Esophagus muscularis mucosa (tissue), 4 donors: ENCODE data around the gene SRA1. TPM values are rescaled to one million over a fixed set of nuclear protein-coding genes. Genes with fewer than 3 reads are reported as not detected.
A peak's percentile ranks its signal among the peaks of the same experiment; 100 is the strongest.
"Not testable (repeated sequence)": the region's sequence is repeated elsewhere in the genome, so short reads cannot be mapped to it uniquely, and the experiment has no call there.

Experiments
- DNase-seq: peaks from one replicate; pipeline ENCODE4 v3.0.0-alpha.2; 2017; ENCODE audit errors: extremely low spot score
- H3K27ac ChIP-seq, 4 donors: fragments of 200-600 bp; sonication (generic); replicated peaks in 1 of 4; 1 replicate in 3 of 4; 2 replicates in 1 of 4; pipeline ENCODE4 v1.5.1; 2016 to 2019; ENCODE audit warnings: mild to moderate bottlenecking in 1 of 4
- H3K27me3 ChIP-seq, 4 donors: fragments of 200-600 bp; sonication (generic); one replicate each; pipeline versions ENCODE4 v1.5.1 to v1.6.0; 2016 to 2019
- H3K36me3 ChIP-seq, 4 donors: fragments of 200-600 bp; sonication (generic); one replicate each; pipeline ENCODE4 v1.5.1; 2016 to 2019
- H3K4me1 ChIP-seq, 4 donors: fragments of 200-600 bp; sonication (generic); one replicate each; pipeline ENCODE4 v1.5.1; 2016 to 2019
- H3K4me3 ChIP-seq, 4 donors: fragments of 200-600 bp; sonication (generic); 1 replicate in 2 of 4; 2 replicates in 2 of 4; pipeline ENCODE4 v1.5.1; 2016 to 2019; ENCODE audit warnings: mild to moderate bottlenecking in 4 of 4, moderate library complexity in 1 of 4
- H3K9me3 ChIP-seq, 4 donors: fragments of 200-600 bp; sonication (generic); 1 replicate in 3 of 4; 2 replicates in 1 of 4; pipeline ENCODE4 v1.5.1; 2016 to 2019
- EP300 ChIP-seq: sonication (generic); formaldehyde crosslinking; IDR thresholded peaks from one replicate; pipeline ENCODE4 v1.6.1; 2017; ENCODE audit warnings: antibody characterized with exemption
- POLR2A ChIP-seq: fragments of 450-650 bp; IDR thresholded peaks from one replicate; pipeline ENCODE4 v1.6.1; 2017; ENCODE audit warnings: antibody characterized with exemption, moderate library complexity, mild to moderate bottlenecking, low read depth
- POLR2AphosphoS5 ChIP-seq, 2 donors: sonication (generic); formaldehyde crosslinking; IDR thresholded peaks; one replicate each; pipeline ENCODE4 v1.6.1; 2017; ENCODE audit warnings: antibody characterized with exemption in 2 of 2
- WGBS: methylation state at CpG from one replicate; pipeline ENCODE4 v1.1.5; 2018; 5-methylcytosine and 5-hydroxymethylcytosine counted together
- intact Hi-C: fragments of 100-400 bp; cut with DNase I; formaldehyde crosslinking; loops from one replicate; pipeline ENCODE4 v1.15.1; 2023
- total RNA-seq, 4 donors: library from RNA; depleted of rRNA; stranded (reverse); fragments of >200 nt; gene quantifications; one replicate each; pipeline versions ENCODE4 v1.1.0 to v1.2.1, GENCODE V29; 2016
- TF ChIP-seq, protein P1 (sequence below), 3 experiments: fragments of 200-600 bp in 2 of 3; fragments of 450-650 bp in 1 of 3; sonication (generic) in 2 of 3; IDR thresholded peaks; one replicate each; pipeline ENCODE4 v1.5.1; 2017 to 2019; ENCODE audit warnings: antibody characterized with exemption in 3 of 3, mild to moderate bottlenecking in 2 of 3, moderate library complexity in 1 of 3

Gene SRA1
- total RNA-seq, 4 donors from 2014 or later: 17.4 to 29.2 (median 24.7) TPM

DNA sequence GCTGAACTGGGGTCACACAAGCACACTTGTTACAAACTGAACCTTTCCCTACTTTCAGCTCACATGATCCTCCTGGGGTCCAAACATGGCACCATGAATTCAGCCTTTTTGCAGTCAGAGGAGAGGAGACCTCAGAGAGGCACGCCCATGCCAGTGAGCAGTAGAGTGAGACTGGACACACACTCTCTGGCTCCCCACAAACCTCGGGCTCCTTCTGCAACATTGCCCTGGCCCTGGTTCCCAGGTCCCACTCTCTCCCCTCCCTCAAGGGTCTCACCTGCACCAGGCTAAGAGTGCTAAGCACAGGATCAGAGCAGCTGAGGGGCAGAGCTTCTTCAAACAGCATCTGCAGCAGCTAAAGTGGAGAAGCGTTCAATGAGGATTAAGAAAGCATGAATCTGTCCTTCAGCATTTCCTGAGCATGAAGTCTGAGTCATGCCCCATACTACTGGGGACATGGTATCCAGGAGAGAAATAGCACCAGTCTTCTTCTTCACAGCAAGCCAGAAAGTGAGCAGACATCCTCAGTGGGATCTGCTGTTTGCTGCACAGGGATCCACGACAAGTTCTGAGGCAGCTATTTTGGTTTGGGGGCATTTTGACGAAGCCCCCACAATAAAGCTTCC lies 34.6 kb upstream of the SRA1 start:
- TF ChIP-seq EP300 (no peak), POLR2AphosphoS5 (IDR thresholded peaks at IDR 0.05) (no peak), POLR2A (no peak)
- TF ChIP-seq, protein P1, sequence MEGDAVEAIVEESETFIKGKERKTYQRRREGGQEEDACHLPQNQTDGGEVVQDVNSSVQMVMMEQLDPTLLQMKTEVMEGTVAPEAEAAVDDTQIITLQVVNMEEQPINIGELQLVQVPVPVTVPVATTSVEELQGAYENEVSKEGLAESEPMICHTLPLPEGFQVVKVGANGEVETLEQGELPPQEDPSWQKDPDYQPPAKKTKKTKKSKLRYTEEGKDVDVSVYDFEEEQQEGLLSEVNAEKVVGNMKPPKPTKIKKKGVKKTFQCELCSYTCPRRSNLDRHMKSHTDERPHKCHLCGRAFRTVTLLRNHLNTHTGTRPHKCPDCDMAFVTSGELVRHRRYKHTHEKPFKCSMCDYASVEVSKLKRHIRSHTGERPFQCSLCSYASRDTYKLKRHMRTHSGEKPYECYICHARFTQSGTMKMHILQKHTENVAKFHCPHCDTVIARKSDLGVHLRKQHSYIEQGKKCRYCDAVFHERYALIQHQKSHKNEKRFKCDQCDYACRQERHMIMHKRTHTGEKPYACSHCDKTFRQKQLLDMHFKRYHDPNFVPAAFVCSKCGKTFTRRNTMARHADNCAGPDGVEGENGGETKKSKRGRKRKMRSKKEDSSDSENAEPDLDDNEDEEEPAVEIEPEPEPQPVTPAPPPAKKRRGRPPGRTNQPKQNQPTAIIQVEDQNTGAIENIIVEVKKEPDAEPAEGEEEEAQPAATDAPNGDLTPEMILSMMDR (IDR thresholded peaks at IDR 0.05): no peak
- no peak for DNase-seq
- peak overlapping the region in 1 of 4 donors; percentile 22 for H3K27ac ChIP-seq
- 81% methylated on average over 5 of the region's 5 CpGs for WGBS
- H3K9me3 ChIP-seq: no peaks in the 10 kb centered on the region
- intact Hi-C loops: no loop called here
- H3K4me1 ChIP-seq: peaks cover 0 to 16% (median 7%) of the 10 kb centered on the region in 4 donors
- H3K36me3 ChIP-seq: no peaks in the 10 kb centered on the region
- no peak overlapping the region for H3K4me3 ChIP-seq
- H3K27me3 ChIP-seq: peaks cover 0 to 5% (median 0%) of the 10 kb centered on the region in 4 donors

DNA sequence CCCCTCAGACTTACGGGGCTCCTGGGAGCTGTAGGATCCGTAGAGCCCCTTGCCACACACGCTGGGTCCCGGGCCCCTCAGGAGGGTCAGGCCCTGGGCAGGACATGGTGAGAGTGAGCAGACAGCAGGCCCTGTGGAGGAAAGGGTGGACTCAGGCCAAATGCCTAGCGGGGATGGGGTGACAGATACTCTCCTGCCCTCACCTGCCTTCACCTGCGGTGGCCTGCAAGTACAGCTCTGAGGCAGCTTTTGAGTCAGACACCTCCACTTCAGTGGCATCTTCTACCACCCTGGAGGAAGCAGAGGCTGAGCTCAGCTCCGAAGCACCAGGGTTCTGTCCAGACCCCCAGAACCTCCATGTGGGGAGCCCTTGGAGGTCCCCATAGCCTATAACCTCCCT lies 33.6 kb upstream of the SRA1 start:
- no peaks in the 10 kb centered on the region for H3K36me3 ChIP-seq
- H3K4me1 ChIP-seq: peaks cover 0 to 11% (median 5%) of the 10 kb centered on the region in 4 donors
- no peaks in the 10 kb centered on the region for H3K9me3 ChIP-seq
- no peak overlapping the region for H3K4me3 ChIP-seq
- H3K27me3 ChIP-seq: peaks cover 0 to 5% (median 0%) of the 10 kb centered on the region in 4 donors
- intact Hi-C loops: no loop called here
- no peak overlapping the region for H3K27ac ChIP-seq
- DNase-seq: no peak
- TF ChIP-seq, protein P1 (IDR thresholded peaks at IDR 0.05): no peak
- TF ChIP-seq POLR2AphosphoS5 (IDR thresholded peaks at IDR 0.05) (no peak), POLR2A (no peak), EP300 (no peak)
- WGBS: 87% methylated on average over 3 of the region's 7 CpGs

DNA sequence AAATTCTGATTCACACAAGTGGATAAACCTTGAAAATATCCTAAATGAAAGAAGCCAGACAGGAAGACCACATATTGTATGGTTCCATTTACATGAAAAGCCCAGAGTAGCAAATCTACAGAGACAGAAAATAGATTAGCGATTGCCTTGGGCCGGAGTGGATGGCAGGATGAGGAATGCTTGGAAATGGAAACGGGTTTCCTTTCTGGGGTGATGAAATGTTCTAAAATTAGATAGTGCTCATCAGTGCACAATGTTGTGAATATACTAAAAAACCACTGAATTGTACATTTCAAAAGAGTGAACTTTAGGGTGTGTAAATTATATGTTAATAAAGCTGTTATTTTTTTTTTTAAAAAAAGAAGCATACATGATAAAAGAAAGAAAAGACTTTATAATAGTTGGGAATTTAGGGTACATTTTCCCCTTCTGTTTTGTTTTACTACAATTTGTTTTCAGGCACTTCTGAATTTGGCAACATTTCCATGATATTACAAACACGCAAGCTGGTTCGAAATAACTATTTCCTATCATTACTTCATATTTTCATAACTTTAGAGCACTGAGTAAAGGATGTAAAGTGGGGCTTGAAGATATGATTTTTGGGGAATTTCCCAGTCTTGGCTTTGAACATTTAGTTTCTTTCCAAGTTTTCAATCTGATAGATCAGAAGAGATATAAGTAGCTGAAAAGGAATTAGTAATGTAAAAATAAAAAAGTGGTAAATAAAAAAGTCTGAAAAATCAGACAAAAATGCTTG lies 31.2 kb upstream of the SRA1 start:
- 54% methylated on average over 5 of the region's 5 CpGs for WGBS
- H3K4me3 ChIP-seq: no peak overlapping the region
- H3K27me3 ChIP-seq: no peaks in the 10 kb centered on the region
- H3K4me1 ChIP-seq: peaks cover 0 to 5% (median 5%) of the 10 kb centered on the region in 4 donors
- DNase-seq: no peak
- peak overlapping the region in 3 of 4 donors; percentile 10 to 48 (median 30) for H3K27ac ChIP-seq
- H3K36me3 ChIP-seq: no peaks in the 10 kb centered on the region
- intact Hi-C loops: no loop called here
- no peaks in the 10 kb centered on the region for H3K9me3 ChIP-seq
- TF ChIP-seq, protein P1 (IDR thresholded peaks at IDR 0.05): no peak
- TF ChIP-seq POLR2A: no peak
- TF ChIP-seq EP300: no peak
- TF ChIP-seq POLR2AphosphoS5 (IDR thresholded peaks at IDR 0.05): no peak

DNA sequence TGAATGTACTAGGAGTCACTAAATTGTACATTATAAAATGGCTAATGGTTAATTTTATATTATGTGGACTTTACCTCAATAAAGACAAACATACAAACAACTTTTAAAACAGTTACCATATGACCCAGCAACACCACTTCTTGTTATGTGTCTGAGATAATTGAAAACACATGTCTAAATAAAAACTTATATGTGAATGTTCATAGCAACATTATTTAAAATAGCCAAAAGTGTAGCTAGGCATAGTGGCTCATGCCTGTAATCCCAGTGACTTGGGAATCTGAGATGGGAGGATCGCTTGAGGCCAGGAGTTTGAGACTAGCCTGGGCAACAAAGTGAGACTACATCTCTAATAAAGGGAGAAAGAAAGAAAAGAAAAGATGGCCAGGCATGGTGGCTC lies 30.2 kb upstream of the SRA1 start:
- H3K9me3 ChIP-seq: peaks cover 0 to 7% (median 3%) of the 10 kb centered on the region in 4 donors

DNA sequence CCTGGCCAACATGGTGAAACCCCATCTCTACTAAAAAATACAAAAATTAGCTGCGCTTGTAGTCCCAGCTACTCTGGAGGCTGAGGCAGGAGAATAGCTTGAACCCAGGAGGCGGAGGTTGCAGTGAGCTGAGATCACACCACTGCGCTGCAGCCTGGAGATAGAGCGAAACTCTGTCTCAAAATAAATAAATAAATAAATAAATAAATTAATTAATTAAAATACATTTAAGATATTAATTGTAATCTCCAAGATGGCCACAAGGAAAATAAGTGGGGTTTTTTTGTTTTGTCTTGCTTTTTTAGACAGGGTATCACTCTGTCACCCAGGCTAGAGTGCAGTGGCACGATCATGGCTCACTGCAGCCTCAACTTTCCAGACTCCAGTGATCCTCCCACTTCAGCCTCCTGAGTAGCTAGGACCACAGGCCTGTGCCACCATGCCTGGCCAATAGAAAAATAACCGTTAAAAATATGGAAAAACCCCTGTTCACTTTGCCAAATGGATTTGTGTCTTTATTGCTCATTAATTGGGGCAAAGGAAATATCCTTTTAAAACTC lies 22.0 kb upstream of the SRA1 start:
- H3K9me3 ChIP-seq, H3K27ac ChIP-seq, H3K4me1 ChIP-seq, H3K27me3 ChIP-seq, intact Hi-C loops, DNase-seq, H3K4me3 ChIP-seq, H3K36me3 ChIP-seq: not testable (repeated sequence)
- WGBS: 93% methylated on average over 6 of the region's 6 CpGs

More for the DNA sequence above, 30.2 kb upstream of the SRA1 start:
- no peaks in the 10 kb centered on the region for H3K27me3 ChIP-seq
- H3K36me3 ChIP-seq: no peaks in the 10 kb centered on the region
- H3K4me1 ChIP-seq: peaks cover 0 to 5% (median 5%) of the 10 kb centered on the region in 4 donors
- WGBS: 92% methylated on average over 1 of the region's 1 CpG
- no peak for DNase-seq
- H3K4me3 ChIP-seq: no peak overlapping the region
- TF ChIP-seq POLR2AphosphoS5 (IDR thresholded peaks at IDR 0.05) (no peak), EP300 (no peak), POLR2A (no peak)
- TF ChIP-seq, protein P1 (IDR thresholded peaks at IDR 0.05): no peak
- intact Hi-C loops: no loop called here
- no peak overlapping the region for H3K27ac ChIP-seq
